Fibroblast of villous mesenchyme (primary cell): ENCODE data around the gene GPR75. TPM values are rescaled to one million over a fixed set of nuclear protein-coding genes. Genes with fewer than 3 reads are reported as not detected.
"Not testable (repeated sequence)": the region's sequence is repeated elsewhere in the genome, so short reads cannot be mapped to it uniquely, and the experiment has no call there.

ENCODE experiments used
- DNase-seq: peaks from one replicate; pipeline ENCODE4 v3.0.0-alpha.2; 2010; ENCODE audit warnings: low read depth
- H3K4me3 ChIP-seq: 2 replicates; pipeline ENCODE4 v1.5.1; 2011; ENCODE audit warnings: low read depth, mild to moderate bottlenecking, low read length
- CTCF ChIP-seq: IDR thresholded peaks from 2 replicates; pipeline ENCODE4 v1.5.1; 2012; ENCODE audit warnings: low read depth, mild to moderate bottlenecking, low read length; ENCODE audit not compliant: insufficient read depth
- total RNA-seq: library from RNA; depleted of rRNA; stranded (reverse); fragments of >200 nt; gene quantifications from 2 replicates; pipeline ENCODE4 v1.2.3, GENCODE V29; 2012

Gene GPR75
- total RNA-seq, 1 donor, result 4.7 TPM

DNA sequence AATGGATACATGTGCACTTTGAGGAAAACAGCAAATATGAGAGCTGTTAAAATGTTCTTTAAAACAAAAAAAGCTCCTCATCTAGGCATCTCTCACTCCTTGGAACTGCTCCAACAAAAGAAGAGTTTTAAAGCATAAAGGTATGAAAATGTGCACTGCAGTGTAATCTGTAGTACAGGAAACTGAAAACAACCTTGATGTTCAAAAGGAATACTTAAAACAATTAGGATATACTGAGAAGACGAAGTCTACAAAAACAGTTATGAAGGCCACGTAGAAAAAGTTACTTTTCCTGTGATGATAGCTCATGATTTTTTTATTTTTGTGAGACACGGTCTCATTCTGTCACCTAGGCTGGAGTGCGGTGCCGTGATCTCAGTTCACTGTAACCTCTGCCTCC, 2.1 kb upstream of the GPR75 start:
- TF ChIP-seq CTCF, result no peak
- no peak overlapping the region for H3K4me3 ChIP-seq
- no peak for DNase-seq

DNA sequence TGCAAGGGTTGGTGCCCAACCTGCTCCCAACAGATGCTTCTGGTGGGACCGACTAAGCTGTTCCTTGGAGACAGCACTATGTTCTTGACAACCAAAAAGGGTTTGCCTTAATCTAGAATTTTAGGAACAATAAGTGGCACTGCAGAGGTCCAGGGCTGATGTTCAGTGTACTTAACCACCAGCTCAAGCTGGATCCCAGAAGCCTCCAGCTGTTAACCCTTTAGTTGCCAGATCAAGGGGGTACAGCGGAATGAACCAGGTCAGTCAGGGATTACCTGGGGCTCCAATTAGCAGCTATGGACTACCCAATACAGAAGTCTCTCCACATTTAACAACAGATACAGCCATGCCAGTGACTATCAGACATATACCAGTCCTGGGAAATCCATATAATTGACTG, 3.5 kb downstream of the GPR75 start:
- no peak for TF ChIP-seq CTCF

DNA sequence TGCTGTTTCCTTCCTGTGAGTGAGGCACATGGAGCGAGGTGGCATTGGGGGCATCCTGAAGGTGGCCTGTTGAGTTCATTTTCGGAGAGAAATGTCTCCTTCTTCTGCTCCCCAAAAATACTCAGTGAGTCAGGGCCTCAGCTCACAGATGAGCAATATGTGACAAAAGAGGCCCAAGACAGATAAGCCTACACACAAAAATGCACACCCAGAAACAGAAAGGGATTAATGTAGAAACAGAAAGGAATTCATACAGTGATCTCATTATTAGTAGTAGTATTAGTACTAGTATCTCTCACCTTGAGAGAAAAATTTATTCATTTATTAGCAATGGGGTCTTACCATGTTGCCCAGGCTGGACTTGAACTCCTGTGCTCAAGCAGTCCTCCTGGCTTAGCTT, 5.1 kb downstream of the GPR75 start:
- H3K4me3 ChIP-seq, result no peak overlapping the region
- DNase-seq, result no peak
- TF ChIP-seq CTCF, result no peak

More for the DNA sequence above, 3.5 kb downstream of the GPR75 start:
- H3K4me3 ChIP-seq, result no peak overlapping the region
- DNase-seq, result no peak

DNA sequence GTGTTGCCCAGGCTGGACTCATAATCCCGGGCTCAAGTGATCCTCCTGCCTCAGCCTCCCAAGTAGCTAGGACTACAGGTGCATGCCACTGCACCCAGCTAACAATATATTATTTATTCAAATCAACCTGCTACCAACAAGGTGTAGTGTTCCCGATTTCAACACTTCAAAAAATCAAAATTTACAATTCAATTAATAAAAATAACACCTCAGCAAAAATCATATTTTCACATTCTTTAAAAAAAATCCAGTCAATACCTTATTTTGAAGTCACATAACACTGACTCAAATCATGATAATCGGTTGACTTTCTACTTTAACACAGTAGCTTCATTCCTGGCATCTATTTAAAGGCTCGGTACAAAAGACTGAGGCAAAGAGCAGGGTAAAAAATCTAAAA, 7.2 kb downstream of the GPR75 start:
- TF ChIP-seq CTCF, result no peak
- no peak overlapping the region for H3K4me3 ChIP-seq
- DNase-seq, result no peak

DNA sequence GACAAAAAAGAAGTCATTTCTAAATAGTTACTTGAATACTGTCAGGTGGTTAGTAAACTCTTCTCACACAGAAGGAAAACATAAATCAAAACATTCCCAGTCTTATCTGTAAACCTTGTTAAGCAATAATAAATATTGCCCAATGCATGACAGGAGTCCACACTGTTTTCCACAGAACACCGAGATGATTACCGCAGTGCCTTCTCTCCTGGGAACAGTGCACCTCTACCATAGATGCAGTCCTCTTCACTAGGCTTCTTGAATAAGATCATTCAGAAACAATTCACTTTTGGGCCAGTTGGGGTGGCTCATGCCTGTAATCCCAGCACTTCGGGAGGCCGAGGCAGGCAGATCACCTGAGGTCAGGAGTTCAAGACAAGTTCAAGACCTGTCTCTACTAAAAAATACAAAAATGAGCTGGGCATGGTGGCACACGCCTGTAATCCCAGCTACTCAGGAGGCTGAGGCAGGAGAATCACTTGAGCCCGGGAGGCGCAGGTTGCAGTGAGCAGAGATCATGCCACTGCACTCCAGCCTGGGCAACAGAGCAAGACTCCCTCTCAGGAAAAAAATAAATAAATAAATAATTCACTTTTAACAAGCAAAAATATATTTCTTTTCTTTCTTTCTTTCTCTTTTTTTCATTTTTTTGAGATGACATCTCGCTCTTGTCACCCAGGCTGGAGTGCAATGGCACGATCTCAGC, 8.6 kb downstream of the GPR75 start:
- peak; percentile 87 for DNase-seq
- not testable (repeated sequence) for H3K4me3 ChIP-seq

DNA sequence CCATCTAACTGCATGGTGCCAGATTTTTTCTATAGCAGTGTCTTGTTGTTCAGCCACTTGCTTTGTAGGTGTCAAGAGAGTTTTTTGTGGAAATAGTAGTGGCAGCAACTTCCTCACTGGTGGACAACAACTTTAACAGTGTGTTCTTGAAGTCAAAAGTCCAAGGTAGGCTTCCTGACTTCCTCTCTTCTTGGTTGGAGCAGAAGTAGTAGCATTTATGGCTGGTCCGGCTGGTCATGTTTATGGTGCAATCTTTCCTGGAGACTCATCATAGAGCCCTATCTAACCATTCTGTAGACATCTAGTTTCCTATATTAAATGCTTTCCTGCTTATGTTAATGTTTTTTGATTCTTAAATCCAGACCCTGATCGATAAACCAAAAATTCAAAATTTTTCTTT, 11.7 kb downstream of the GPR75 start:
- TF ChIP-seq CTCF, result no peak
- no peak overlapping the region for H3K4me3 ChIP-seq
- no peak for DNase-seq

GRCh38 chr2:53843595-53843994, 16.2 kb downstream of the GPR75 start:
- no peak for TF ChIP-seq CTCF
- H3K4me3 ChIP-seq, result no peak overlapping the region
- no peak for DNase-seq
